Nephron (organoid): ENCODE measurements around the gene DOCK9.
"Not testable (repeated sequence)": the region's sequence is repeated elsewhere in the genome, so short reads cannot be mapped to it uniquely, and the experiment has no call there.

Experiments
- H3K27ac Mint-ChIP-seq, 3 experiments: 2 replicates each; pipeline ENCODE4 v1.8.0; 2020; ENCODE audit warnings: mixed read lengths in 3 of 3, mild to moderate bottlenecking in 2 of 3, moderate library complexity in 1 of 3
- H3K27me3 Mint-ChIP-seq: 2 replicates; pipeline ENCODE4 v1.8.0; 2021; ENCODE audit warnings: low read depth, mild to moderate bottlenecking, moderate library complexity, mixed read lengths
- H3K36me3 Mint-ChIP-seq: 2 replicates; pipeline ENCODE4 v1.8.0; 2020; ENCODE audit warnings: low read depth, mixed read lengths
- H3K4me1 Mint-ChIP-seq: 2 replicates; pipeline ENCODE4 v1.8.0; 2020; ENCODE audit warnings: mixed read lengths
- H3K4me3 Mint-ChIP-seq, 3 experiments: 2 replicates each; pipeline ENCODE4 v1.8.0; 2020; ENCODE audit warnings: mild to moderate bottlenecking in 3 of 3, mixed read lengths in 3 of 3, moderate library complexity in 2 of 3
- H3K9me3 Mint-ChIP-seq: 2 replicates; pipeline ENCODE4 v1.8.0; 2020; ENCODE audit warnings: mixed read lengths
- CTCF ChIP-seq, 3 experiments: fragments of 200-600 bp; sonication (generic); IDR thresholded peaks; one replicate each; pipeline ENCODE4 v1.5.0; 2021; ENCODE audit warnings: antibody characterized with exemption in 3 of 3; ENCODE audit not compliant: unreplicated experiment in 3 of 3

Gene DOCK9

GRCh38 chr13:98813993-98814392, 163.9 kb downstream of the DOCK9 start:
- H3K36me3 Mint-ChIP-seq = peaks cover 12% of the 10 kb centered on the region

GRCh38 chr13:98812186-98812790, 165.6 kb downstream of the DOCK9 start:
- H3K4me3 Mint-ChIP-seq, H3K4me1 Mint-ChIP-seq, H3K9me3 Mint-ChIP-seq, H3K27ac Mint-ChIP-seq, H3K27me3 Mint-ChIP-seq: not testable (repeated sequence)
- peaks cover 12% of the 10 kb centered on the region for H3K36me3 Mint-ChIP-seq

More at GRCh38 chr13:98813993-98814392, 163.9 kb downstream of the DOCK9 start:
- Mint-ChIP-seq H3K9me3 (no peaks in the 10 kb centered on the region), H3K4me3 (no peak overlapping the region), H3K4me1 (no peaks in the 10 kb centered on the region), H3K27me3 (no peaks in the 10 kb centered on the region), H3K27ac (peak overlapping the region in 1 of 3 experiments; percentile 54)
- no peak for TF ChIP-seq CTCF (IDR thresholded peaks at IDR 0.05; ENCODE audit: unreplicated experiment in 3 of 3)

- H3K27ac Mint-ChIP-seq = no peak overlapping the region
Measured at GRCh38 chr13:98810746-98811145, 167.1 kb downstream of the DOCK9 start.

GRCh38 chr13:98809345-98809777, 168.5 kb downstream of the DOCK9 start:
- Mint-ChIP-seq H3K36me3 (peaks cover 10% of the 10 kb centered on the region), H3K27me3 (no peaks in the 10 kb centered on the region), H3K9me3 (no peaks in the 10 kb centered on the region), H3K4me3 (no peak overlapping the region), H3K27ac (no peak overlapping the region), H3K4me1 (no peaks in the 10 kb centered on the region)
- no peak for TF ChIP-seq CTCF (IDR thresholded peaks at IDR 0.05; ENCODE audit: unreplicated experiment in 3 of 3)

More at GRCh38 chr13:98810746-98811145, 167.1 kb downstream of the DOCK9 start:
- Mint-ChIP-seq H3K27me3 (no peaks in the 10 kb centered on the region), H3K9me3 (no peaks in the 10 kb centered on the region), H3K4me3 (no peak overlapping the region), H3K4me1 (no peaks in the 10 kb centered on the region), H3K36me3 (peaks cover 10% of the 10 kb centered on the region)
- TF ChIP-seq CTCF (IDR thresholded peaks at IDR 0.05; ENCODE audit: unreplicated experiment in 3 of 3) = no peak

GRCh38 chr13:98807774-98808173, 170.1 kb downstream of the DOCK9 start:
- Mint-ChIP-seq H3K4me3 (no peak overlapping the region), H3K27me3 (no peaks in the 10 kb centered on the region), H3K9me3 (no peaks in the 10 kb centered on the region), H3K36me3 (peaks cover 12% of the 10 kb centered on the region), H3K4me1 (peaks cover 3% of the 10 kb centered on the region), H3K27ac (no peak overlapping the region)
- TF ChIP-seq CTCF (IDR thresholded peaks at IDR 0.05; ENCODE audit: unreplicated experiment in 3 of 3) = no peak

GRCh38 chr13:98804336-98804855, 173.5 kb downstream of the DOCK9 start:
- TF ChIP-seq CTCF (IDR thresholded peaks at IDR 0.05; ENCODE audit: unreplicated experiment in 3 of 3) = no peak
- Mint-ChIP-seq H3K9me3 (no peaks in the 10 kb centered on the region), H3K27me3 (no peaks in the 10 kb centered on the region), H3K27ac (no peak overlapping the region), H3K36me3 (peaks cover 8% of the 10 kb centered on the region), H3K4me1 (peaks cover 11% of the 10 kb centered on the region), H3K4me3 (no peak overlapping the region)
